Subcutaneous adipose tissue (tissue), 4 donors: ENCODE results near the gene DIP2C. TPM values are rescaled to one million over a fixed set of nuclear protein-coding genes. Genes with fewer than 3 reads are reported as not detected.

Experiments
- total RNA-seq, 4 donors: library from RNA; depleted of rRNA; stranded (reverse); fragments of >200 nt; gene quantifications; one replicate each; pipeline ENCODE4 v1.1.0, GENCODE V29; 2016
- TF ChIP-seq, protein P1 (sequence below): fragments of 450-650 bp; IDR thresholded peaks from one replicate; pipeline ENCODE4 v1.5.1; 2016; ENCODE audit warnings: low read depth, mild to moderate bottlenecking, control low read depth, antibody characterized with exemption, moderate library complexity

DIP2C gene
- total RNA-seq, 4 donors from 2014 or later = 32.1 to 64.0 (median 40.5) TPM

DNA sequence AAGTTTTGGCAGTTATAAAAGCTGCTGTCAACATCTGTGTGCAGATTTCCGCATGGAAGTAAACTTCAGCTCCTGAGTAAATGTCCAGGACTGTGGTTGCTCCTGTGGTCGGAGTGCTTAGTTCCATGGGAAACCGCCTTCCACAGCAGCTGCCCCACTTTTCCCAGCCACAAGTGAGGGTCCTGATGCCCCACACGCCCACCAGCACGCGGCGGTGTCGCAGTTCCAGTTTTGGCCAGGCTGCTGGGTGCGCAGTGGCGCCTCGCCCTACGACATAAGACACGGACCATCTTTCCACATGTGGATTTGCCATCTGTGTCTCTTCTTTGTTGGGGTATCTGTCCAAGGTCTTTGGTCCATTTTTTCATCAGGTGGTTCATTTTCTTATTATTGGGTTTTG is 167.1 kb downstream of the DIP2C start:
- TF ChIP-seq, protein P1, sequence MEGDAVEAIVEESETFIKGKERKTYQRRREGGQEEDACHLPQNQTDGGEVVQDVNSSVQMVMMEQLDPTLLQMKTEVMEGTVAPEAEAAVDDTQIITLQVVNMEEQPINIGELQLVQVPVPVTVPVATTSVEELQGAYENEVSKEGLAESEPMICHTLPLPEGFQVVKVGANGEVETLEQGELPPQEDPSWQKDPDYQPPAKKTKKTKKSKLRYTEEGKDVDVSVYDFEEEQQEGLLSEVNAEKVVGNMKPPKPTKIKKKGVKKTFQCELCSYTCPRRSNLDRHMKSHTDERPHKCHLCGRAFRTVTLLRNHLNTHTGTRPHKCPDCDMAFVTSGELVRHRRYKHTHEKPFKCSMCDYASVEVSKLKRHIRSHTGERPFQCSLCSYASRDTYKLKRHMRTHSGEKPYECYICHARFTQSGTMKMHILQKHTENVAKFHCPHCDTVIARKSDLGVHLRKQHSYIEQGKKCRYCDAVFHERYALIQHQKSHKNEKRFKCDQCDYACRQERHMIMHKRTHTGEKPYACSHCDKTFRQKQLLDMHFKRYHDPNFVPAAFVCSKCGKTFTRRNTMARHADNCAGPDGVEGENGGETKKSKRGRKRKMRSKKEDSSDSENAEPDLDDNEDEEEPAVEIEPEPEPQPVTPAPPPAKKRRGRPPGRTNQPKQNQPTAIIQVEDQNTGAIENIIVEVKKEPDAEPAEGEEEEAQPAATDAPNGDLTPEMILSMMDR = no peak

- TF ChIP-seq, protein P1 = no peak
These were observed 167.9 kb downstream of the DIP2C start for GRCh38 chr10:521261-522250.

DNA sequence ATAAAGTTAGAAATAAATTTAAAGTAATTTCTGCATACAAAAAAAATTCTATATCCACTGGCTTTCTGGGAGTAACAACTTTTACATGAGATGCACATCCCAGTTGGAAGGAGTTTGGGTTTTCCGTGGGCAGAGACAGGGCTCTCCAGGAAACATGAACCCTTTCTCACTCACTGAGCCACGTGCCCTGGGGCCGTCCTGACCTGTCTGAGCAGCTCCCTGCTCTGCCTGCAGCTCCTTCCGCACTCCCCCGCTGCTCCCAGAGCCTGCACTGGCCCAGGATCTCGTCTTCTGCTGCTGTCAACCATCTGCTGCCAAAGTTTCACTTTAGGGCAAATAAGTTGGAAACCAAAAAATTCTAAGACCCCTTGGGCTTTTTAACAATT is 169.1 kb downstream of the DIP2C start:
- TF ChIP-seq, protein P1 = no peak

DNA sequence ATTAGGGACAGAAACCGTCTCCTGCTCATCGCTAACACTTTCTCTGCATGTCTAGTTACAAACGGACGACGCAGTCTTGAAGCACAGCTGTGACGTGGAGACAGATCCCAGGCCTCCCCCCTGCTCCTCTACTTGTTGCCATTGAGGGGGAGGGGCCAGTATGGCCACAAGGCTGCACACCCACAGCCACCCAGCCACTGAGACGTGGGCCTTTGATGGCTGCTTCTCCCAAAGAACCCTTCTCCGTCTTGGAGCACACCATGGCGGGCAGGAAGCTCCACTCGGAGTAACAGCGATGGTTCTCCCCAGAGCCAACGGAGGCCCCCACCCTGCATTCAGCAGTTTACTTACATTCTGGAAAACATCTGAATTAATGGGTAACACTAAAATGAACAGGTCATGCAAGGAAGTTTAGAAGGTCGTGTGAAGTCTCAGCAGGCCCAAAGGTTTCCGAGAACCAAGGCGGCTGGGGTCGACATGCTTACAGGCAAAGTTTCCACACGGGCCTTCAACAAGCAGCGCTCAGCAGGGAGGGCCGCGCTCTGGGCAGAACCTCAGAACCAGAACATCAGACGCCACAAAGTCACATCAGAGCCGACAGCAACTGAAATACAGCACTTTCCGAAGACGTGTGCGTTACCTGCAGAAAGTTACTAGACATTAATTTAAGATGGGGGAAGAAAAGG is 169.6 kb downstream of the DIP2C start:
- TF ChIP-seq, protein P1 = no peak

DNA sequence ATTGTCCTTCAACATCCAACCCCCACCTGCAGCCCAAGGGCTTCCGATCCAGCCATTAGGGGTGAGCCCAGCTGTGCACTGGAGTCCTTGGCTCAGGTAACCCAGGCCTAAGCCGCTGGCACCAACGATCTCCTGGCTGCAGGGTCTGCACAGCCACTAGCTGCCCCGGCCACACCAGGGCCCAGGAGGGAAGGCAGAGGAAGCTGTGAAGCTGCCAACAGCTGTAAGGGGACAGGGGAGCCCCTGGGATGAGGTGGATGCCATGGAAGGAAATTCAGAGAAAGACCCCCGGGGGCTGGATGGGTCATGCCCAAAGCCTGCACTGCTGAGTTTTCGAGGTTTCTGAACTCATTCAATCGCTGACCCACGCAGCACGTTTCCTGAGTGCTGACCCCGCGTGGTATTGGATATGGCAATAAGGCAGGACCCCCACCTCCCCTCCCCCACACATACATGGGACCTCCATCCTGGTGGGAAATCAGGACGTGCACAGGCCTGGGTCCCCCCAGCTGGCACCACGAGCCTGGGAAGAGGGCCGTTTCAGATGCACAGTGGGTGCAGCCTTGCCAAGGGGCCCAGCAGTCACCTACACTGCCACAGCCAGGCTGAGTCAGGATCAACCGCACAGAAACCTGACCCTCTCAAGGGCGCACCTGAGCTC is 170.3 kb downstream of the DIP2C start:
- TF ChIP-seq, protein P1 = no peak

DNA sequence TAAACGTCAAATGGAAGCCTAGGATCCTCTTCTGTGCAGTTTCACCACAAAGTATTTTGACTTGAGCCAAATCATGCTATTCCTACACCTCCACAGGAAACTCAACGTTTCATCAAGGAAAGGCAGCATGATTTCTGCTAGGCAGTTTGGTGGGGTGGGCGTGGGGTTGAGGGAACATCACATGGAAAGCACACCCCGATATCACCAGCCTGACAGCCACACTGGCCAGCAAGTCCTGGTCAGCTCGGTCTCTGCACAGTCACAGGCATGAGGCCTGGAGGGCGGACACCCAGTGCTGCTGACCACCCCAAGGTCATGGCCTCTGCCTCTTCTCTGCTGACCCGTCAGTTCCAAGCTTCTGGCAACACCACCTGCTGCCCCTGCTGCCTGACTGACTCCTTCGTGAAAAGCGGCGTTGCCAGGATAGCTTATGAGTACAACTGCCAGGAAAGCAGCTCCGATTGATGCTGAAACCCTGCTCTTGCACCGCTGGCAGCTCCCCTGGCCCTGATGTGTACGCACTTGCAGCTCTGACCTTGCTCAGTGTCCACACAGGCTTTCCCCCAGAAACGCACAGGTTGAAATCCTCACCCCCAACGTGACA is 171.5 kb downstream of the DIP2C start:
- TF ChIP-seq, protein P1 = no peak
